ES-I3 (cell line): ENCODE measurements around the gene DENND6B.
"Not testable (repeated sequence)": the region's sequence is repeated elsewhere in the genome, so short reads cannot be mapped to it uniquely, and the experiment has no call there.

Experiments
- H3K36me3 ChIP-seq: 2 replicates; pipeline ENCODE4 v1.6.1; 2013; ENCODE audit warnings: mild to moderate bottlenecking, low read length, control low read depth, moderate library complexity; ENCODE audit not compliant: insufficient read depth
- H3K4me1 ChIP-seq: 2 replicates; pipeline ENCODE4 v1.6.1; 2013; ENCODE audit warnings: mild to moderate bottlenecking, control low read depth, low read length; ENCODE audit not compliant: insufficient read depth
- H3K9ac ChIP-seq: 2 replicates; pipeline ENCODE4 v1.6.1; 2013; ENCODE audit warnings: low read depth, mild to moderate bottlenecking, low read length, moderate library complexity
- H3K9me3 ChIP-seq: 2 replicates; pipeline ENCODE4 v1.6.1; 2013; ENCODE audit warnings: mild to moderate bottlenecking, low read length, moderate library complexity; ENCODE audit not compliant: control insufficient read depth, insufficient read depth

DENND6B gene

DNA sequence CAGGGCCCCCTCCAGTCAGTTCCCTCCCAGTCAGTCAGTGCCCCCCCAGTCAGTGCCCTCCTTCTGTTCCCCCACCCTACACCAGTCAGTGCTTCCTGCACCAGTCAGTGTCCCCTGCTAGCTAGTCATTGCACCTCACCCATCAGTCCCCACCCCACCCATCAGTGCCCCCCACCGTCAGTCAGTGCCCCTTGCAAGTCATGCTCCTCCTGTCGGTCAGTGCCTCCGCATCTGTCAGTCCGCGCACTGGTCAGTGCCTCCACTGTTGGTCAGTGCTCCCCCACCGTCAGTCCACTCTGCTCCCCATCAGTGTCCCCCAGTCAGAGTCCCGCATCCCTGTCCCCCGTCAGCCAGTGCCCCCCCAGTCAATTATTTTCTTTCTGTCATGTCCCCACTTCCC is 19.7 kb upstream of the DENND6B start:
- no peak overlapping the region for H3K9ac ChIP-seq
- no peaks in the 10 kb centered on the region for H3K9me3 ChIP-seq
- no peaks in the 10 kb centered on the region for H3K36me3 ChIP-seq
- no peaks in the 10 kb centered on the region for H3K4me1 ChIP-seq

DNA sequence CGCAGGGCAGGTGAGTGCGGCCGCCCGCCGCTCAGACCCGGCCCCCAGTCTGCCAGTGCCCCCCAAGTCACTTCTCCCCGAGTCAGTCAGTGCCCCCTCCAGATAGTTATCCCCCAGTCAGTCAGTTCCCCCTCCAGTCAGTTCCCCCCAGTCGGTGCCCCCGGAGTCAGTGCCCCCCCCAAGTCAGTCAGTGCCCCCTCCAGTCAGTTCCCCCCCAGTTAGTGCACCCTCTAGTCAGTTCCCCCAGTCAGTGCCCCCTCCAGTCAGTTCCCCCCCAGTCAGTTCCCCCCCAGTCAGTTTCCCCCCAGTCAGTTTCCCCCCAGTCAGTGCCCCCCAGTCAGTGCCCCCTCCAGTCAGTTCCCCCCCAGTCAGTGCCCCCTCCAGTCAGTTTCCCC is 16.7 kb upstream of the DENND6B start:
- H3K4me1 ChIP-seq: no peaks in the 10 kb centered on the region
- no peaks in the 10 kb centered on the region for H3K9me3 ChIP-seq
- no peaks in the 10 kb centered on the region for H3K36me3 ChIP-seq
- peak overlapping the region; percentile 93 for H3K9ac ChIP-seq

DNA sequence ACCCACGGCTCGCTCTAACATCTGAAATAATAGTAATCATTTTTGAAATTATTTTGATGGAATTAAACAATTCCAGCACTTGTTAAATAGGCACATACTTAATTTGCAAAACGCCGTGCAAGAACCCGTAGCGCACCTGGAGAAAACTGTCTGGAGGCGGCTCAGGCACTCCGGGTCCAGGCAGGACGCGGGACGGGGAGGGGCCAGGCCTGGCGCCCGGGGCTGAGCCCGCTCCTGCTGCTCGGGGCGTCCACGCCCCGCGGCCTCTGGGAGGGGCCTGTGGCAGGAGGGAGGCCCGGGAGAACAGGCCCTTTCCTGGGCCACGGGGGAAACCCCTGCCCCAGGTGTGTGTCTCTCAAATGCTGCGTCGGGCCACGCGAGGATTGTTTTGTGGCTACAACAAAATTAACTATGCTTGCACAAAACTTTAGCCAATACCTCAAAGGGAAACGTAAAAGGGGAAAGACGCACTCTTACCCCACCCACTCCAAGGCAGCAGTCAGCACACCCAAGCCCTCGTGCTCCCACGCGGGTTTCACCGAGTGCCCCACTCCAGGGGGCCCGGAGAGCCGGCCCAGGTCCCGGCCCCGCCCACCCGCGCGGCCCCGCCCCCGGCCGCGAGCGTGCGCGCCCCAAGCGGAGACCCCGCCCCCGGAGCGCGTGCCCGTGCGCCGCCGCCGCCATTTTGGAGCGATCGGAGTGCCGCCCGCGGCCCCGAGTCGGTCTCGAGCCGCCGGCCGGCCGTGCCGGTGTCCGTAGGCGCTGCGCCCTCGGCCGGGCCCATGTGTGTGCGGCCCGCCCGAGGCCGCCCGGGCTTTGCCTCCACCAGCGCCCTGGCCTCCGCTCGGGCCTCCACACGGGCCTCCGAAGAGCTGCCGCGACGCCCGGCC is 16.1 kb upstream of the DENND6B start, which contains the start of gene PPP6R2:
Gene PPP6R2, plus strand, starts transcription at position 677 of the 890 bp plus-strand sequence. CDS start 50,582 bp downstream, outside the sequence.
- peak within 1 kb of the TSS; percentile 93 for H3K9ac ChIP-seq
- no peaks in the 10 kb centered on the region for H3K4me1 ChIP-seq
- no peaks in the 10 kb centered on the region for H3K9me3 ChIP-seq
- no peaks in the 10 kb centered on the region for H3K36me3 ChIP-seq

DNA sequence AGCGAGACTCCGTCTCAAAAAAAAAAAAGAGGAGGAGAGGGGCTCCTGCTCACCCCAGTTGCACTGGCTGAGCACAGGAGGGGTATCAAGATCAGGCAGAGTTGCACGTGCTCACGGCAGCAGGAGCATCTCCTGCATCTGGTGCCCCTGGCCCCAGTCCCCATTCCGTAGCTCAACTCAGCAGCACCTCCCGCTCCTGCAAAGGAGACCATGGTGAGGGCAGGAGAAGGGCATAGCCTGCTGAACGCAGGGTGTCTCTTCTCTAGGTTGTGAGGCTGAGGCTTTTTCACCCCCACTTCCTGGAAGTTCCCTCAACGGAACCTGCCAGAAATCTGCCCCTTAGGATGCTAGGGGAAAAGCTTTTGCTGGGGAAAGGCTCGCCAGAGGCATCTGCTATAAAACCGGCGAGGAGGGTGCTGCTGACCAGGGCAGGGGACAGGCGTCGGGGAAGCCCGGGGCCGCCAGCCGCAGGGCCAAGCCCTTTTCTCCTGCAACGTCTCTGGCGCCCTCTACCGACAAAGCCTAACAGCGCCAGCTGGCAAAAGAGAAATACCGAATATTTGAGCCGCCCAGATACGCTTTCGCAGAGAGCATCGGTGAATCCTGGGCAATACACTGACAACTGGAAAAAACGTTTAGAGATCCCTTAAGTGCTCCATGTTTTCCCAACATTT is 15.3 kb upstream of the DENND6B start:
- no peaks in the 10 kb centered on the region for H3K36me3 ChIP-seq
- no peaks in the 10 kb centered on the region for H3K4me1 ChIP-seq
- no peaks in the 10 kb centered on the region for H3K9me3 ChIP-seq
- H3K9ac ChIP-seq: peak overlapping the region; percentile 93; the same call in 1 of the 2 replicates

DNA sequence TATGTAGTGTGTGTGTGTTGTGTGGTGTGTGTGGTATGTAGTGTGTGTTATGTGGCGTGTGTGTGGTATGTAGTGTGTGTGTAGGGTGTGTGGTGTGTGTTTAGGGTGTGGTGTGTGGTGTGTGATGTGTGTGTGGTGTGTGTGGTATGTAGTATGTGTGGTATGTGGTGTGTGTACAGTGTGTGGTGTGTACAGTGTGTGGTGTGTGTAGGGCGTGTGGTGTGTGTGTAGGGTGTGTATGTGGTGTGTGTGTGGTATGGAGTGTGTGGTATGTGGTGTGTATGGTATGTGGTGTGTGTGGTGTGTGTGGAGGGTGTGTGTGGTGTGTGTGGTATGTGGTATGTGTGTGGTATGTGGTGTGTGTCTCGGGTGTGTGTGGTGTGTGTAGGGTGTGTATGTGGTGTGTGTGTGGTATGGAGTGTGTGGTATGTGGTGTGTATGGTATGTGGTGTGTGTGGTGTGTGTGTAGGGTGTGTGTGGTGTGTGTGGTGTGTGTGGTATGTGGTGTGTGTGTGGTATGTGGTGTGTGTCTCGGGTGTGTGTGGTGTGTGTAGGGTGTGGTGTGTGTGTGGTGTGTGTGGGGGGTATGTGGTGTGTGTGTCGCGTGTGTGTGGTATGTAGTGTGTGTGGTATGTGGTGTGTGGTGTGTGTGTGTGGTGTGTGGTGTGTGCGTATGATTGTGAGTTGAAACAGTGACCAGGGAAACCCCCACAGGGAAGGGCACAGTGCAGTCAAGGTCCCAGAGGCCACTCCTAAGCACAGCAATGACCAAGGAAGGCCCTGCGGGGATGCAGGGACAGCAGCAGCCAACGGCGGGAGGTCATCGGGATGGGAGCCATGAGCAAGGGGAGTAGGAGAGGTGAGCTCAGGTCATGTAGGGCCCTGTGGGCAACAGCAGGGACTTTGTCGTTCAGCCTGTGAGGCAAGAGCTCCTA is 13.4 kb upstream of the DENND6B start:
- no peaks in the 10 kb centered on the region for H3K36me3 ChIP-seq
- no peaks in the 10 kb centered on the region for H3K9me3 ChIP-seq
- no peak overlapping the region for H3K9ac ChIP-seq
- no peaks in the 10 kb centered on the region for H3K4me1 ChIP-seq

DNA sequence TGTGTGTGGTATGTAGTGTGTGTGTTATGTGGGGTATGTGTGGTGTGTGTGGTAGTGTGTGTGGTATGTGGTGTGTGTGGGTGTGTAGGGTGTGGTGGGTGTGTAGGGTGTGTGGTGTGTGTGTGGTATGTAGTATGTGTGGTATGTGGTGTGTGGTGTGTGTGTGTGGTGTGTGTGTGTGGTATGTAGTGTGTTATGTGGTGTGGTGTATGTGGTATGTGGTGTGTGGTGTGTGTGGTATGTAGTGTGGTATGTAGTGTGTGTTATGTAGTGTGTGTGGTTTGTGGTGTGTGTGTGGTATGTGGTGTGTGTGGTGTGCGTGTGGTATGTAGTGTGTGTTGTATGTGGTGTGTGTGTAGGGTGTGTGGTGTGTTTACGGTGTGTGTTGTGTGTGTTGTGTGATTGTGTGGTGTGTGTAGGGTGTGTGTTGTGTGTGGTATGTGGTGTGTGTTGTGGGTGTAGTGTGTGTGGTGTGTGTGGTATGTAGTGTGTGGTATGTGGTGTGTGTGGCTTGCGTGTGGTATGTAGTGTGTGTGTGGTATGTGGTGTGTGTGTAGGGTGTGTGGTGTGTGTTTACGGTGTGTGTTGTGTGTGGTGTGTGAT is 12.1 kb upstream of the DENND6B start:
- H3K9me3 ChIP-seq: no peaks in the 10 kb centered on the region
- H3K4me1 ChIP-seq: no peaks in the 10 kb centered on the region
- no peaks in the 10 kb centered on the region for H3K36me3 ChIP-seq
- H3K9ac ChIP-seq: no peak overlapping the region

DNA sequence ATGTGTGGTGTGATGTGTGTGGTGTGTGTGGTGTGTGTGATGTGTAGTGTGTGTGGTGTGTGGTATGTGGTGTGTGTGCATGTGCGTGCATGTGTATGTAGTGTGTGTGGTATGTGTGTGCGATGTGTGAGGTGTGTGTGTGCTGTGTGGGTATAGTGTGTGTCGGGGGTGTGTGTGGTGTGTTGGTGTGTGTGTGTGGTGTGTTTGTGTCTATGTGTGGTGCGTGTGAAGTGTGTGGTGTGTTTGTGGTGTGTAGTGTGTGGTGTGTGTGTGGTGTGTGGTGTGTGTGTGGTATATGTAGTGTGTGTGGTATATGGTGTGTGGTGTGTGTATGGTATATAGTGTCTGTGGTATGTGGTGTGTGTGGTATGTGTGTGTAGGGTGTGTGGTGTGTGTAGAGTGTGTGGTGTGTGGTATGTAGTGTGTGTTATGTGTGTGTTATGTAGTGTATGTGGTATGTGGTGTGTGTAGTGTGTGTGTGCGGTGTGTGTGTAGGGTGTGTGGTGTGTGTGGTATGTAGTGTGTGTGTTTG is 11.3 kb upstream of the DENND6B start:
- Histone ChIP-seq H3K4me1 (no peaks in the 10 kb centered on the region), H3K9me3 (no peaks in the 10 kb centered on the region), H3K36me3 (no peaks in the 10 kb centered on the region), H3K9ac (no peak overlapping the region)

DNA sequence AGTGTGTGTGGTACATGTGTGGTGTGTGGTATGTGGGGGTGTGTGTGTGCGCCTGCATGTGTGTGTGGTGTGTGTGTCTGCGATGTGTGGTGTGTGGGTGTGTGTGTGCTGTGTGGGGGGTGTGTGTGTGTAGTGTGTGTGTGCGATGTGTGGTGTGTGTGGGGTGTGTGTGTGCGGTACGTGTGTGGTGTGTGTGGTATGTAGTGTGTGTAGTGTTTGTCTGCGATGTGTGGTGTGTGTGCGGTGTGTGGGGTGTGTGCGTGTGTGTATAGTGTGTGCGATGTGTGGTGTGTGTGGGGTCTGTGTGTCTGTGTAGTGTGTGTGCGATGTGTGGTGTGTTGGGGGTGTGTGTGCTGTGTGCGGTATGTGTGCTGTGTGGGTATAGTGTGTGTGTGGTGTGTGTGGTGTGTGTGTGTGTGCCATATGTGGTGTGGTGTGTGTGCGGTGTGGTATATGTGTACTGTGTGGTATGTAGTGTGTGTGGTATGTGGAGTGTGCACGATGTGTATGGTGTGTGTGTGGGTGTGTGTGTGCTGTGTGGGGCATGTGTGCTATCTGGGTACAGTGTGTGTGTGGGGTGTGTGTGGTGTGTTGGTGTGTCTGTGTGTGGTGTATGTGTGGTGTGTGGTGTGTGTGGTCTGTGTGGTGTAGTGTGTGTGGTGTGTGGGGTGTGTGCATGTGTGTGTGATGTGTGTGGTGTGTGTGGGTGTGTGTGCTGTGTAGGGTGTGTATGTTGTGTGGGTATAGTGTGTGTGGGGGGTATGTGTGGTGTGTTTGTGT is 10.6 kb upstream of the DENND6B start:
- no peaks in the 10 kb centered on the region for H3K9me3 ChIP-seq
- no peak overlapping the region for H3K9ac ChIP-seq
- H3K4me1 ChIP-seq: no peaks in the 10 kb centered on the region
- H3K36me3 ChIP-seq: no peaks in the 10 kb centered on the region

DNA sequence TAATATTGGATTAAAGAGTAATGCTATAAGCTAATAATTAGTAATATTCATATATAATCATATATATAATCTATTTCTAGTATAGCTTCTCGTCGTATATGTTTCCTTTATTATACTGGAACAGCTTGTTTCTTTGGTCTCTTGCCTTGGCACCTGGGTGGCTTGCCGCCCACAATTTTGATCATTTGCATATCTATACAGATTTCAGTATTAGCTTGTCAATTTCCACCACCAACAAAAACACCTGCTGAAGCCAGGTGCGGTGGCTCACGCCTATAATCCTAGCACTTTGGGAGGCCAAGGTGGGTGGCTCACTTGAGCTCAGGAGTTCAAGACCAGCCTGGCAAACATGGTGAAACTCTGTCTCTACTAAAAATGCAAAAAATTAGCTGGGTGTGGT is 7.6 kb upstream of the DENND6B start:
- not testable (repeated sequence) for H3K9me3 ChIP-seq, H3K36me3 ChIP-seq, H3K4me1 ChIP-seq, H3K9ac ChIP-seq

DNA sequence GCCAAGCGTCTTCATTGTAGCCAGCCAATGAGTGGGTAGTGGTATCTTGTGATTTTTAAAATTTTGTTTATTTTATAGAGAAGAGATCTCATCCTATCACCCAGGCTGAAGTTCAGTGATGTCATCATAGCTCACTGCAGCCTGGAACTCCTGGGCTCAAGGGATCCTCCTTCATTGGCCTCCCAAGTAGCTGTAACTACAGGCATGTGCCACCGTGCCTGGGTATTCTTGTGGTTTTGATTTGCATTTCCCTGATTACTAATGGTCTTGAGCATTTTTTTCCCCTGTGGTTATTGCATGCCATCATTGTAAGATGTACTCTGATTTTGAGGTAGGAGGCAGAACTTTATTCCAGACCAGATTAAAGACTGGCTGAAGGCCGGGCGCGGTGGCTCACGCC is 2.4 kb upstream of the DENND6B start:
- H3K9me3 ChIP-seq: no peaks in the 10 kb centered on the region

DNA sequence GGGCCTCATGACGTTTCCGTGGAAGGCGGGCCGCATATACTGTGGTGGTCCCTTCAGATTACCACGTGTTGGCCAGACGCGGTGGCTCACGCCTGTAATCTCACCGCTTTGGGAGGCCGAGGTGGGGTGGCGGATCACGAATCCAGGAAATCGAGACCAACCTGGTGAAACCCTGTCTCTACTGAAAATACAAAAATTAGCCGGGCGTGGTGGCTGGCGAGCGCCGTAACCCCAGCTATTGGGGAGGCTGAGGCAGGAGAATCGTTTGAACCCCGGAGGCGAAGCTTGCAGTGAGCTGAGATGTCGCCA is 853 bp upstream of the DENND6B start:
- Histone ChIP-seq H3K9ac (peak overlapping the region; percentile 89; the same call in 1 of the 2 replicates), H3K4me1 (no peaks in the 10 kb centered on the region; the same call in 1 of the 2 replicates), H3K9me3 (no peaks in the 10 kb centered on the region), H3K36me3 (no peaks in the 10 kb centered on the region)

More for the DNA sequence above, 2.4 kb upstream of the DENND6B start:
- Histone ChIP-seq H3K9ac (no peak overlapping the region), H3K36me3 (no peaks in the 10 kb centered on the region), H3K4me1 (no peaks in the 10 kb centered on the region; the same call in 1 of the 2 replicates)

DNA sequence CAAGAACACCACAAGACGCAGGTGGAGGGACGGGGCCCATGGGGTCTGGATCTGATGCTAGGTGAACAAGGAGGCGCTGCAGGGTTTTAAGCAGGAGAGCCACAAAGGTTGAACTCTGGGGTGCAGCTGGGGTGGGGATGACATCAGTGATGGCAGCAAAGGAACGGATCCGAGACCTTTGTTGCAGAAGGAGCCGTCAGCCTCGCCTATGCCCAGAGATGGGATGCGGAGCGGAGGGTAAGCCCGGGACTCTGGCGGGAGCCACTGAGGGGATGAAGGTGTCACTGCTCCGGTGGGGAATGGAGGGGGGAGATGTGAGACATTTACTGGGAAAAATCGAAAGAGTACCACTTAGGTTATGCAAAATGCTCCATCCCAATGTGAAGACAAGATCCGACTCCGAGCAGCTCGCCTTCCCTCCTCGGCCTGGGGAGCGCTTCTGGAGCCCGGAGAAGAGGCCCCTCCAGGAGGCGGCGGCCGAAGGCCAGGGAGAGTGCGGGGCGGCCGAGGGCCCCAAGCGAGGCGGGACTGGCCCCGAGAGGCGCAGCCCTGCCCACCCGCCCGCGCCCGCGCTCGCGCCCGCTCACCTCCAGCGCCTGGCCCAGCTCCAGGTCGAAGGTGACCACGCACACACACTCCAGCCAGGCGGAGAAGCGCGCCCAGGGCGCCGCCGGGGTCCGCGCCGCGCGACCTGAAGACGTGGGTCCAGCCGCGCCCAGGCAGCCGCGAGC is 422 bp downstream of the DENND6B start:
- H3K9ac ChIP-seq: peak overlapping the region; percentile 89
- H3K9me3 ChIP-seq: no peaks in the 10 kb centered on the region
- H3K36me3 ChIP-seq: no peaks in the 10 kb centered on the region
- no peaks in the 10 kb centered on the region; the same call in 1 of the 2 replicates for H3K4me1 ChIP-seq
